B cell (primary cell): ENCODE results near the gene ZNF679. TPM values are rescaled to one million over a fixed set of nuclear protein-coding genes. Genes with fewer than 3 reads are reported as not detected.
"Not testable (repeated sequence)": the region's sequence is repeated elsewhere in the genome, so short reads cannot be mapped to it uniquely, and the experiment has no call there.

Source experiments
- ATAC-seq: fragments of 200-7000 bp; cut with Tn5 transposase; one replicate; pipeline ENCODE4 v1.10.0; 2021; ENCODE audit warnings: low read depth, mild to moderate bottlenecking, moderate number of reproducible peaks, moderate library complexity
- CTCF ChIA-PET: fragments of 350-600 bp; sonication (Branson Sonifier 250); formaldehyde crosslinking; loops from one replicate; lab custom pipeline; 2021; ENCODE audit warnings: antibody characterized with exemption, inconsistent platforms; lab: Charles Lee
- POLR2A ChIA-PET: fragments of 350-600 bp; sonication (Branson Sonifier 250); formaldehyde crosslinking; loops from one replicate; lab custom pipeline; 2021; ENCODE audit warnings: antibody characterized with exemption; lab: Charles Lee
- DNase-seq: peaks from one replicate; pipeline ENCODE4 v3.0.0; 2013
- H2AFZ ChIP-seq: 2 replicates; pipeline ENCODE4 v1.6.1; 2012; ENCODE audit warnings: mild to moderate bottlenecking, low read depth, low read length; ENCODE audit not compliant: insufficient read depth, poor library complexity, severe bottlenecking
- H3K27ac ChIP-seq, 2 donors: 1 replicate in 1 of 2; 2 replicates in 1 of 2; pipeline ENCODE4 v1.5.1; 2012 to 2013; ENCODE audit warnings: low read length in 2 of 2, mild to moderate bottlenecking in 2 of 2, moderate library complexity in 1 of 2
- H3K27me3 ChIP-seq, 4 experiments: fragments of 200-600 bp in 1 of 4; sonication (generic) in 1 of 4; replicated peaks in 1 of 4; 1 replicate in 2 of 4; 2 replicates in 2 of 4; pipeline versions ENCODE4 v1.6.1 to v1.7.0; 2013 to 2016; ENCODE audit warnings: low read length in 3 of 4, mild to moderate bottlenecking in 2 of 4, mixed read lengths in 1 of 4, moderate library complexity in 1 of 4; ENCODE audit not compliant: insufficient read depth in 4 of 4, control insufficient read depth in 3 of 4; ENCODE audit errors: control extremely low read depth in 1 of 4
- H3K36me3 ChIP-seq, 2 experiments: replicated peaks in 1 of 2; 1 replicate in 1 of 2; 2 replicates in 1 of 2; pipeline versions ENCODE4 v1.6.1 to v1.7.1; 2013; ENCODE audit warnings: low read length in 1 of 2; ENCODE audit not compliant: insufficient read depth in 2 of 2, control insufficient read depth in 1 of 2; ENCODE audit errors: control extremely low read depth in 1 of 2, extremely low read depth in 1 of 2
- H3K4me1 ChIP-seq, 2 donors: fragments of 200-600 bp in 1 of 2; sonication (generic) in 1 of 2; 1 replicate in 1 of 2; 2 replicates in 1 of 2; pipeline versions ENCODE4 v1.5.1 to v1.6.1; 2013 to 2017; ENCODE audit warnings: low read length in 2 of 2; ENCODE audit not compliant: control insufficient read depth in 2 of 2, insufficient read depth in 2 of 2
- H3K4me2 ChIP-seq: replicated peaks from 2 replicates; pipeline ENCODE3; 2012; ENCODE audit warnings: mild to moderate bottlenecking, low read depth, low read length; ENCODE audit not compliant: poor library complexity, severe bottlenecking
- H3K4me3 ChIP-seq, 5 experiments: fragments of 200-600 bp in 1 of 5; sonication (generic) in 1 of 5; 1 replicate in 3 of 5; 2 replicates in 2 of 5; pipeline versions ENCODE4 v1.5.1 to v1.7.0; 2011 to 2016; ENCODE audit warnings: low read length in 4 of 5, mild to moderate bottlenecking in 4 of 5, low read depth in 2 of 5, control low read depth in 1 of 5, moderate library complexity in 1 of 5; ENCODE audit not compliant: insufficient read depth in 1 of 5; ENCODE audit errors: control extremely low read depth in 1 of 5, extremely low read depth in 1 of 5
- H3K79me2 ChIP-seq: fragments of 200-600 bp; sonication (generic); one replicate; pipeline ENCODE4 v1.6.0; 2016; ENCODE audit warnings: low read length; ENCODE audit not compliant: control insufficient read depth, insufficient read depth
- H3K9ac ChIP-seq: fragments of 200-600 bp; sonication (generic); 2 replicates; pipeline ENCODE4 v1.6.1; 2017; ENCODE audit warnings: mild to moderate bottlenecking, low read length, moderate library complexity
- H3K9me3 ChIP-seq, 3 donors: one replicate each; pipeline versions ENCODE4 v1.6.1 to v1.7.1; 2013; ENCODE audit warnings: low read length in 2 of 3; ENCODE audit not compliant: control insufficient read depth in 2 of 3, insufficient read depth in 1 of 3; ENCODE audit errors: control extremely low read depth in 1 of 3
- H4K20me1 ChIP-seq: 2 replicates; pipeline ENCODE4 v1.6.0; 2012; ENCODE audit warnings: mild to moderate bottlenecking, low read length; ENCODE audit not compliant: insufficient read depth, control insufficient read depth, poor library complexity, severe bottlenecking
- H3K27ac Mint-ChIP-seq: one replicate; pipeline ENCODE4 v1.8.0; 2021; ENCODE audit warnings: mixed read lengths
- H3K27me3 Mint-ChIP-seq: one replicate; pipeline ENCODE4 v1.8.0; 2021; ENCODE audit warnings: mixed read lengths
- H3K4me1 Mint-ChIP-seq: one replicate; pipeline ENCODE4 v1.8.0; 2021; ENCODE audit warnings: mixed read lengths
- H3K4me3 Mint-ChIP-seq: one replicate; pipeline ENCODE4 v1.8.0; 2021; ENCODE audit warnings: mixed read lengths
- H3K9me3 Mint-ChIP-seq: one replicate; pipeline ENCODE4 v1.8.0; 2022; ENCODE audit warnings: mixed read lengths; ENCODE audit not compliant: insufficient read depth
- CTCF ChIP-seq: fragments of 200-600 bp; IDR thresholded peaks from one replicate; pipeline ENCODE4 v1.8.0; 2022; ENCODE audit warnings: antibody characterized with exemption, mild to moderate bottlenecking
- EZH2 ChIP-seq: IDR thresholded peaks from 2 replicates; pipeline ENCODE4 v1.6.1; 2012; ENCODE audit warnings: borderline replicate concordance, low read depth, mild to moderate bottlenecking, moderate library complexity, low read length; ENCODE audit not compliant: insufficient read depth, poor library complexity, severe bottlenecking
- WGBS: methylation state at CpG from one replicate; pipeline ENCODE4 v1.1.5; 2013; ENCODE audit warnings: missing lambda C conversion rate; ENCODE audit not compliant: insufficient coverage; 5-methylcytosine and 5-hydroxymethylcytosine counted together
- intact Hi-C: fragments of 100-400 bp; cut with micrococcal nuclease; formaldehyde crosslinking; loops from one replicate; pipeline ENCODE4 v1.10.0; 2022
- polyA minus RNA-seq: library from RNA; depleted of rRNA, polyadenylated mRNA; stranded (reverse); fragments of >200 nt; gene quantifications from 2 replicates; pipeline ENCODE4 v1.2.3, GENCODE V29; 2012
- polyA plus RNA-seq: library from polyadenylated mRNA; depleted of rRNA; stranded (reverse); fragments of >200 nt; gene quantifications from 2 replicates; pipeline ENCODE4 v1.2.3, GENCODE V29; 2012
- total RNA-seq, 2 donors: library from RNA; stranded (reverse); fragments of 120-200 nt in 1 of 2; gene quantifications; 1 replicate in 1 of 2; 2 replicates in 1 of 2; pipeline versions ENCODE4 v1.2.3 to v1.2.4, GENCODE V29; 2013 to 2022

ZNF679 gene
- total RNA-seq: not detected in 2 replicates
- total RNA-seq (2013): not detected
- not detected in 2 replicates for polyA plus RNA-seq
- not detected in 2 replicates for polyA minus RNA-seq

DNA sequence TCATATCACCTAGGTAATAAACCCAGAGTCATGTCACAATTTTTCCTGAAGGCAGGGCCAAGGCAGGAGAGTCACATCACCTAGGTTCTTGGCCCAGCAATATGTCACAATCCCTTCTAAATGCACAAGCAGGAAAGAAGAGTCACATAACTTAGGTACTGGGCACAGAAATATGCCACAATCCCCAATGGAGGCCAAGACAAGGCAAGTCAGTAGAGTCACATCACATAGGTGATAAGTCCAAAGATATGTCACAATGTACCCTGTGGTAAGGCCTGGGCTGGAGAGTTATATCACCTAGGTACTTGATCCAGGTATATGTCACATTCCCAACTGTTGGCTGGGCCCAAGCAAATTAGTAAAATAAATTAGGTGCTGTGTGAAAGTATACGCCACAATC is at the start of gene ZNF679:
Gene ZNF679 (plus strand): TSS at position 301 of the 400 bp plus-strand sequence. CDS start 20,644 bp downstream, outside the sequence.
- POLR2A ChIA-PET, H4K20me1 ChIP-seq, H3K27me3 Mint-ChIP-seq, H3K4me3 ChIP-seq, H3K79me2 ChIP-seq, DNase-seq, H3K4me3 Mint-ChIP-seq, H3K36me3 ChIP-seq, H3K27ac Mint-ChIP-seq, H3K4me2 ChIP-seq, H2AFZ ChIP-seq, intact Hi-C loops, ATAC-seq, CTCF ChIA-PET, H3K27me3 ChIP-seq, H3K4me1 Mint-ChIP-seq, H3K27ac ChIP-seq, H3K4me1 ChIP-seq, H3K9ac ChIP-seq: not testable (repeated sequence)
- H3K9me3 Mint-ChIP-seq: peaks cover 24% of the 10 kb centered on the region
- WGBS: 80% methylated on average over 1 of the region's 1 CpG
- peaks cover 0 to 21% (median 17%) of the 10 kb centered on the region in 3 donors for H3K9me3 ChIP-seq

DNA sequence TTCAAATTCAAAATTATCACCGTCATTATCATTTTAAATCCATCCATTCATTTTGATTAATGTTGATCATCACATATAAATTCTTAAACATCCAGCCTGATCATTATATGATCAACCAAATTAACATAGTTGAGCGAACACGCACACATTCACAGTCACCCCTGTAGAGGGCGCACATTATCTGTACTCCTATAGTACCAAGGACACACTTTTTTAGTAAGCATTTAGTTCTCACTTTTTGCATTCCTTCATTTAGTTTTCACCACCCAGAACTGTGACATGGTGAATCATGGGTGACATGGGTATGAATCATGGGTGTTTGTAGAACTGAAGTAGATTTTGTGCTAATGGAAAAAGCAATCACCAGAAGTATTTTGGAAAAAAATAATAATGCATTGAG is 47.3 kb upstream of the ZNF679 start:
- DNase-seq (peak; percentile 17), ATAC-seq (no peak)
- no peak overlapping the region for H3K27ac Mint-ChIP-seq
- no peak overlapping the region for H3K4me3 ChIP-seq
- no peaks in the 10 kb centered on the region for H3K79me2 ChIP-seq
- no peak overlapping the region for H3K4me3 Mint-ChIP-seq
- H3K9me3 Mint-ChIP-seq: peaks cover 7% of the 10 kb centered on the region
- no peak overlapping the region for H3K9ac ChIP-seq
- no peak overlapping the region for H3K4me2 ChIP-seq
- no peaks in the 10 kb centered on the region for H3K4me1 Mint-ChIP-seq
- H3K27ac ChIP-seq: no peak overlapping the region
- no peaks in the 10 kb centered on the region for H3K4me1 ChIP-seq
- H2AFZ ChIP-seq: no peak overlapping the region
- H3K9me3 ChIP-seq: peaks cover 0 to 44% (median 3%) of the 10 kb centered on the region in 3 donors
- no peaks in the 10 kb centered on the region for H3K36me3 ChIP-seq
- POLR2A ChIA-PET: no interaction called here
- CTCF ChIA-PET: interaction anchor here (1.0 kb wide), 1 partner anchor 15 kb away, joined by 3 read pairs; no protein-coding TSS in a partner anchor
- no peaks in the 10 kb centered on the region for H3K27me3 ChIP-seq
- no peaks in the 10 kb centered on the region for H4K20me1 ChIP-seq
- no CpG with 5 or more reads among the region's 4 CpGs for WGBS
- TF ChIP-seq EZH2 (no peak), CTCF (peak; percentile 36)
- no peaks in the 10 kb centered on the region for H3K27me3 Mint-ChIP-seq
- intact Hi-C loops: no loop called here
